Uterus (tissue), 4 donors: ENCODE measurements around the gene ZFPM1. TPM values are rescaled to one million over a fixed set of nuclear protein-coding genes. Genes with fewer than 3 reads are reported as not detected.
A peak's percentile ranks its signal among the peaks of the same experiment; 100 is the strongest.

ENCODE experiments used
- DNase-seq, 2 donors: peaks; one replicate each; pipeline ENCODE4 v3.0.0-alpha.2; 2019 to 2020
- H3K27ac ChIP-seq, 2 donors: fragments of 200-600 bp; sonication (generic); 1 replicate in 1 of 2; 2 replicates in 1 of 2; pipeline ENCODE4 v1.5.1; 2016 to 2018
- H3K27me3 ChIP-seq, 2 donors: fragments of 200-600 bp; sonication (generic); one replicate each; pipeline ENCODE4 v1.5.1; 2018 to 2019; ENCODE audit warnings: control low read depth in 1 of 2
- H3K36me3 ChIP-seq, 2 donors: fragments of 200-600 bp; sonication (generic); one replicate each; pipeline ENCODE4 v1.5.1; 2019; ENCODE audit warnings: control low read depth in 1 of 2
- H3K4me1 ChIP-seq, 2 donors: fragments of 200-600 bp; sonication (generic); one replicate each; pipeline ENCODE4 v1.5.1; 2018 to 2019; ENCODE audit warnings: control low read depth in 1 of 2
- H3K4me3 ChIP-seq, 2 donors: fragments of 200-600 bp; sonication (generic); 1 replicate in 1 of 2; 2 replicates in 1 of 2; pipeline ENCODE4 v1.5.1; 2018 to 2019; ENCODE audit warnings: mild to moderate bottlenecking in 1 of 2
- H3K9me3 ChIP-seq, 2 donors: fragments of 200-600 bp; sonication (generic); one replicate each; pipeline ENCODE4 v1.5.1; 2019; ENCODE audit warnings: control low read depth in 1 of 2
- POLR2A ChIP-seq, 2 donors: fragments of 450-650 bp; IDR thresholded peaks; one replicate each; pipeline ENCODE4 v1.6.1; 2016; ENCODE audit warnings: antibody characterized with exemption in 2 of 2, mild to moderate bottlenecking in 1 of 2, moderate library complexity in 1 of 2
- intact Hi-C: fragments of 100-400 bp; cut with DNase I; formaldehyde crosslinking; loops from one replicate; pipeline ENCODE4 v1.15.1; 2023; ENCODE audit warnings: low total_unique reads
- total RNA-seq, 4 donors: library from RNA; depleted of rRNA in 3 of 4; stranded (reverse); fragments of >200 nt in 3 of 4; gene quantifications; one replicate each; pipeline versions ENCODE4 v1.1.0 to v1.2.4, GENCODE V29; 2014 to 2023
- TF ChIP-seq, protein P1 (sequence below), 4 experiments: fragments of 200-600 bp in 2 of 4; fragments of 450-650 bp in 2 of 4; sonication (generic) in 2 of 4; IDR thresholded peaks; one replicate each; pipeline ENCODE4 v1.5.1; 2016 to 2019; ENCODE audit warnings: antibody characterized with exemption in 4 of 4, mild to moderate bottlenecking in 2 of 4, moderate library complexity in 1 of 4
- donor health status: DM: yes; HTN: yes; CAD: no.

ZFPM1 gene
- total RNA-seq, 4 donors from 2014 or later, result under 0.01 to 6.9 (median 0.77) TPM

GRCh38 chr16:88428616-88429386 is 24.3 kb upstream of the ZFPM1 start:
- H3K27ac ChIP-seq, result no peak overlapping the region
- H3K27me3 ChIP-seq, result no peaks in the 10 kb centered on the region
- intact Hi-C loops, result no loop called here
- no peaks in the 10 kb centered on the region for H3K9me3 ChIP-seq
- H3K4me3 ChIP-seq, result no peak overlapping the region
- no peaks in the 10 kb centered on the region for H3K36me3 ChIP-seq
- peaks cover 0 to 9% of the 10 kb centered on the region in 2 donors for H3K4me1 ChIP-seq
- DNase-seq, result no peak
- TF ChIP-seq POLR2A (IDR thresholded peaks at IDR 0.05), result no peak

DNA sequence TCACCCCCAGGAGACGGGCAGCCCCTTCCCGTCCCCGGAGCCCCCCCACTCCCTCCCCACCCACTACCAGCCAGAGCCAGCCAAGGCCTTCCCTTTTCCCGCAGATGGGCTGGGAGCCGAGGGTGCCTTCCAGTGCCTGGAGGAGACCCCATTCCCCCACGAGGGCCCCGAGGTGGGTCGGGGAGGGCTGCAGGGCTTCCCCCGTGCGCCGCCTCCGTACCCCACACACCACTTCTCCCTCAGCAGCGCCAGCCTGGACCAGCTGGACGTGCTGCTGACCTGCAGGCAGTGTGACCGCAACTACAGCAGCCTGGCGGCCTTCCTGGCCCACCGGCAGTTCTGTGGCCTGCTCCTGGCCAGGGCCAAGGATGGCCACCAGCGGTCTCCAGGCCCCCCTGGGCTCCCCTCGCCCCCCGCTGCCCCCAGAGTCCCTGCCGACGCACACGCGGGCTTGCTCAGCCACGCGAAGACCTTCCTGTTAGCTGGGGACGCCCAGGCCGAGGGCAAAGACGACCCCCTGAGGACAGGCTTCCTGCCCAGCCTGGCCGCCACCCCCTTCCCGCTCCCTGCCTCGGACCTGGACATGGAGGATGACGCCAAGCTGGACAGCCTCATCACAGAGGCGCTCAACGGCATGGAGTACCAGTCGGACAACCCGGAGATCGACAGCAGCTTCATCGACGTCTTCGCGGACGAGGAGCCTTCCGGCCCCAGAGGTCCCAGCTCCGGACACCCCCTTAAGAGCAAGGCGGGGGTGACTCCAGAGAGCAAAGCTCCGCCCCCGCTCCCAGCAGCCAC is 23.5 kb upstream of the ZFPM1 start:
- H3K9me3 ChIP-seq, result no peaks in the 10 kb centered on the region
- no peaks in the 10 kb centered on the region for H3K36me3 ChIP-seq
- no peaks in the 10 kb centered on the region for H3K27me3 ChIP-seq
- intact Hi-C loops, result loop anchor here (10.0 kb wide), 1 partner anchor 235 kb away; no protein-coding TSS in a partner anchor
- no peak overlapping the region for H3K27ac ChIP-seq
- TF ChIP-seq, protein P1, sequence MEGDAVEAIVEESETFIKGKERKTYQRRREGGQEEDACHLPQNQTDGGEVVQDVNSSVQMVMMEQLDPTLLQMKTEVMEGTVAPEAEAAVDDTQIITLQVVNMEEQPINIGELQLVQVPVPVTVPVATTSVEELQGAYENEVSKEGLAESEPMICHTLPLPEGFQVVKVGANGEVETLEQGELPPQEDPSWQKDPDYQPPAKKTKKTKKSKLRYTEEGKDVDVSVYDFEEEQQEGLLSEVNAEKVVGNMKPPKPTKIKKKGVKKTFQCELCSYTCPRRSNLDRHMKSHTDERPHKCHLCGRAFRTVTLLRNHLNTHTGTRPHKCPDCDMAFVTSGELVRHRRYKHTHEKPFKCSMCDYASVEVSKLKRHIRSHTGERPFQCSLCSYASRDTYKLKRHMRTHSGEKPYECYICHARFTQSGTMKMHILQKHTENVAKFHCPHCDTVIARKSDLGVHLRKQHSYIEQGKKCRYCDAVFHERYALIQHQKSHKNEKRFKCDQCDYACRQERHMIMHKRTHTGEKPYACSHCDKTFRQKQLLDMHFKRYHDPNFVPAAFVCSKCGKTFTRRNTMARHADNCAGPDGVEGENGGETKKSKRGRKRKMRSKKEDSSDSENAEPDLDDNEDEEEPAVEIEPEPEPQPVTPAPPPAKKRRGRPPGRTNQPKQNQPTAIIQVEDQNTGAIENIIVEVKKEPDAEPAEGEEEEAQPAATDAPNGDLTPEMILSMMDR (IDR thresholded peaks at IDR 0.05), result no peak
- TF ChIP-seq POLR2A (IDR thresholded peaks at IDR 0.05), result no peak
- DNase-seq, result no peak
- peaks cover 0 to 9% of the 10 kb centered on the region in 2 donors for H3K4me1 ChIP-seq
- peak overlapping the region; percentile 7 to 27 for H3K4me3 ChIP-seq

DNA sequence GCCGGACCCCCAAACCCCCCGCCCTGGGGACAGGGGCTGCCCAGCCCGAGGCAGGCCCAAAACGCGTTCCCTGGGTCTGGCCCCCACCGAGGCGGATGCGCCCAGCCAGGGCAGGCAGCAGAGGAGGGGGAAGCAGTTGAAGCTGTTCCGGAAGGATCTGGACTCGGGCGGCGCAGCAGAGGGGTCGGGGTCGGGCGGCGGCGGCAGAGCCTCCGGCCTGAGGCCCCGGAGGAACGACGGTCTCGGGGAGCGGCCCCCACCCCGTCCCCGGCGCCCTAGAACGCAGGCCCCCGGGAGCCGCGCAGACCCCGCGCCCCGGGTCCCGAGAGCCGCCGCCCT is 22.9 kb upstream of the ZFPM1 start:
- no peaks in the 10 kb centered on the region for H3K36me3 ChIP-seq
- H3K4me1 ChIP-seq, result peaks cover 0 to 9% of the 10 kb centered on the region in 2 donors
- intact Hi-C loops, result loop anchor here (10.0 kb wide), 1 partner anchor 235 kb away; no protein-coding TSS in a partner anchor
- TF ChIP-seq, protein P1 (IDR thresholded peaks at IDR 0.05), result no peak
- no peak for TF ChIP-seq POLR2A (IDR thresholded peaks at IDR 0.05)
- peak overlapping the region; percentile 16 to 27 for H3K4me3 ChIP-seq
- no peak for DNase-seq
- H3K27me3 ChIP-seq, result no peaks in the 10 kb centered on the region
- H3K9me3 ChIP-seq, result no peaks in the 10 kb centered on the region
- peak overlapping the region in 1 of 2 donors; percentile 37 for H3K27ac ChIP-seq

DNA sequence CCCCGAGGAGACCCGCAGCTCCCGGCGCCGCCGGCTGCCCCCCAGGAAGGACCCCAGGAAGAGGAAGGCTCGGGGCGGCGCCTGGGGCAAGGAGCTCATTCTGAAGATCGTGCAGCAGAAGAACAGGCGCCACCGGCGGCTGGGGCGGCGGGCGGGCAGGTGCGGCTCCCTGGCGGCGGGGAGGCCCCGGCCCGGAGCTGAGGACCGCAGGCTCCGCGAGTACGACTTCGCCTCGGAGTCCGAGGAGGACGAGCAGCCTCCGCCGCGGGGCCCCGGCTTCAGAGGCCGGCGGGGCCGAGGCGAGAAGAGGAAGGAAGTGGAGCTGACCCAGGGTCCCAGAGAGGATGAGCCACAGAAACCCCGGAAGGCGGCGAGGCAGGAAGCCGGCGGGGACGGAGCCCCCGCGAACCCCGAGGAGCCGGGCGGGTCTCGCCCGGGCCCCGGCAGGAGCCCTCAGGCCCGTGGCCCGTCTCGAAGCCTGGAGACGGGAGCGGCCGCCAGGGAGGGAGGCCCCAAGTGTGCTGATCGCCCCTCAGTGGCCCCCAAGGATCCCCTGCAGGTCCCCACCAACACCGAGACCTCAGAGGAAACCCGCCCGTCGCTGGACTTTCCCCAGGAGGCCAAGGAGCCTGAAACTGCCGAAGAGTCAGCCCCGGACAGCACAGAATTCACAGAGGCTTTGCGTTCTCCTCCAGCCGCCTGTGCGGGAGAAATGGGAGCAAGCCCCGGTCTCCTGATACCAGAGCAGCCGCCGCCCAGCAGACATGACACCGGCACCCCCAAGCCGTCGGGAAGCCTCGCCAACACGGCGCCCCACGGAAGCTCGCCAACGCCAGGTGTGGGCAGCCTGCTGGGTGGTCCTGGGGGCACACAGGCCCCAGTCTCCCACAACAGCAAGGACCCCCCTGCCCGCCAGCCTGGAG is 22.3 kb upstream of the ZFPM1 start:
- no peak for TF ChIP-seq POLR2A (IDR thresholded peaks at IDR 0.05)
- H3K27ac ChIP-seq, result peak overlapping the region in 1 of 2 donors; percentile 37
- intact Hi-C loops, result loop anchor here (10.0 kb wide), 1 partner anchor 236 kb away; no protein-coding TSS in a partner anchor
- peak overlapping the region; percentile 16 to 27 for H3K4me3 ChIP-seq
- no peak for DNase-seq
- H3K9me3 ChIP-seq, result no peaks in the 10 kb centered on the region
- H3K36me3 ChIP-seq, result no peaks in the 10 kb centered on the region
- no peaks in the 10 kb centered on the region for H3K27me3 ChIP-seq
- H3K4me1 ChIP-seq, result peaks cover 0 to 9% of the 10 kb centered on the region in 2 donors

DNA sequence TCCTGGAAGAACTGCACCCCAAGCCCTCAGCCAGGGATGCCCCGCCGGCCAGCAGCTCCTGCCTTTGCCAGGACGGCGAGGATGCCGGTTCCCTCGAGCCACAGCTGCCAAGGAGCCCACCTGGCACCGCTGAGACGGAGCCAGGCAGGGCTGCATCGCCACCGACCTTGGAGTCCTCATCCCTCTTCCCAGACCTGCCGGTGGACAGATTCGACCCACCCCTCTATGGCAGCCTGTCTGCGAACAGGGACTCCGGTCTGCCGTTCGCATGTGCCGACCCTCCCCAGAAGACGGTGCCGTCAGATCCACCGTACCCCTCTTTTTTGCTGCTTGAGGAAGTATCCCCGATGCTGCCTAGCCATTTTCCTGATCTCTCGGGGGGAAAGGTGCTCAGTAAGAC is 21.4 kb upstream of the ZFPM1 start:
- TF ChIP-seq POLR2A (IDR thresholded peaks at IDR 0.05), result no peak
- TF ChIP-seq, protein P1 (IDR thresholded peaks at IDR 0.05), result no peak
- DNase-seq, result no peak
- Histone ChIP-seq H3K36me3 (no peaks in the 10 kb centered on the region), H3K9me3 (no peaks in the 10 kb centered on the region), H3K27me3 (no peaks in the 10 kb centered on the region), H3K4me1 (peaks cover 0 to 9% of the 10 kb centered on the region in 2 donors), H3K27ac (no peak overlapping the region), H3K4me3 (no peak overlapping the region)
- intact Hi-C loops, result loop anchor here (10.0 kb wide), 1 partner anchor 237 kb away; no protein-coding TSS in a partner anchor
